H9 (cell line): ENCODE measurements around the gene MYBPC2. TPM values are rescaled to one million over a fixed set of nuclear protein-coding genes. Genes with fewer than 3 reads are reported as not detected.

Source experiments
- DNase-seq: peaks from one replicate; pipeline ENCODE4 v3.0.0-alpha.2; 2017
- H2AFZ ChIP-seq: one replicate; pipeline ENCODE4 v1.6.1; 2013; ENCODE audit warnings: mild to moderate bottlenecking, low read length, control low read depth, moderate library complexity
- H2AK5ac ChIP-seq: 2 replicates; pipeline ENCODE4 v1.6.1; 2013; ENCODE audit warnings: low read length, control low read depth, mixed read lengths; ENCODE audit not compliant: insufficient read length
- H2BK120ac ChIP-seq: one replicate; pipeline ENCODE4 v1.6.1; 2013; ENCODE audit warnings: low read depth, mild to moderate bottlenecking, low read length, control low read depth, inconsistent platforms; ENCODE audit not compliant: poor library complexity, severe bottlenecking
- H2BK12ac ChIP-seq: 2 replicates; pipeline ENCODE4 v1.6.1; 2013; ENCODE audit warnings: low read length, control low read depth, mixed read lengths, low read depth; ENCODE audit not compliant: insufficient read length
- H2BK15ac ChIP-seq: 2 replicates; pipeline ENCODE4 v1.6.1; 2013; ENCODE audit warnings: low read depth, low read length, control low read depth
- H2BK20ac ChIP-seq: one replicate; pipeline ENCODE4 v1.6.1; 2013; ENCODE audit warnings: low read depth, mild to moderate bottlenecking, low read length, control low read depth, inconsistent platforms; ENCODE audit not compliant: poor library complexity, severe bottlenecking
- H2BK5ac ChIP-seq: 2 replicates; pipeline ENCODE4 v1.6.1; 2013; ENCODE audit warnings: low read length, control low read depth, mixed read lengths; ENCODE audit not compliant: insufficient read length
- H3K14ac ChIP-seq: 2 replicates; pipeline ENCODE4 v1.6.1; 2013; ENCODE audit warnings: low read length, control low read depth; ENCODE audit not compliant: insufficient read depth
- H3K18ac ChIP-seq: 2 replicates; pipeline ENCODE4 v1.6.1; 2013; ENCODE audit warnings: low read depth, mild to moderate bottlenecking, mixed read lengths, low read length, control low read depth; ENCODE audit not compliant: insufficient read length
- H3K23ac ChIP-seq: 2 replicates; pipeline ENCODE4 v1.6.1; 2013; ENCODE audit warnings: low read length, control low read depth, mixed read lengths, low read depth; ENCODE audit not compliant: insufficient read length
- H3K23me2 ChIP-seq: 2 replicates; pipeline ENCODE4 v1.6.1; 2013; ENCODE audit warnings: low read depth, mild to moderate bottlenecking, mixed read lengths, low read length, control low read depth; ENCODE audit not compliant: insufficient read length, poor library complexity, severe bottlenecking
- H3K27ac ChIP-seq: 2 replicates; pipeline ENCODE4 v1.5.1; 2013; ENCODE audit warnings: low read length, control low read depth, mixed read lengths, low read depth; ENCODE audit not compliant: insufficient read length
- H3K27me3 ChIP-seq: 2 replicates; pipeline ENCODE4 v1.6.1; 2013; ENCODE audit warnings: low read length, control low read depth, inconsistent platforms; ENCODE audit not compliant: insufficient read depth
- H3K4ac ChIP-seq: 2 replicates; pipeline ENCODE4 v1.6.1; 2013; ENCODE audit warnings: low read depth, mild to moderate bottlenecking, control low read depth, inconsistent platforms, low read length, moderate library complexity
- H3K4me1 ChIP-seq: 2 replicates; pipeline ENCODE4 v1.6.1; 2013; ENCODE audit warnings: low read length, control low read depth, inconsistent platforms; ENCODE audit not compliant: insufficient read depth
- H3K4me2 ChIP-seq: 2 replicates; pipeline ENCODE4 v1.6.1; 2013; ENCODE audit warnings: low read length, control low read depth, mixed read lengths; ENCODE audit not compliant: insufficient read length, insufficient read depth
- H3K56ac ChIP-seq: 2 replicates; pipeline ENCODE4 v1.6.1; 2013; ENCODE audit warnings: low read depth, mild to moderate bottlenecking, mixed read lengths, low read length, control low read depth; ENCODE audit not compliant: insufficient read length
- H3K79me1 ChIP-seq: 2 replicates; pipeline ENCODE4 v1.6.1; 2013; ENCODE audit warnings: low read depth, mild to moderate bottlenecking, moderate library complexity, low read length, control low read depth, inconsistent platforms; ENCODE audit not compliant: insufficient read depth, poor library complexity, severe bottlenecking
- H3K79me2 ChIP-seq: 2 replicates; pipeline ENCODE4 v1.6.1; 2013; ENCODE audit warnings: low read length, control low read depth, inconsistent platforms; ENCODE audit not compliant: insufficient read depth
- H3K9ac ChIP-seq: 2 replicates; pipeline ENCODE4 v1.6.1; 2013; ENCODE audit warnings: low read length, control low read depth, mixed read lengths; ENCODE audit not compliant: insufficient read length; ENCODE audit errors: extremely low read depth
- H3K9me3 ChIP-seq: one replicate; pipeline ENCODE4 v1.6.1; 2013; ENCODE audit warnings: low read depth, low read length, inconsistent platforms; ENCODE audit not compliant: control insufficient read depth
- H3T11ph ChIP-seq: one replicate; pipeline ENCODE4 v1.6.1; 2013; ENCODE audit warnings: mild to moderate bottlenecking, low read length, control low read depth, inconsistent platforms
- H4K20me1 ChIP-seq: one replicate; pipeline ENCODE4 v1.6.1; 2013; ENCODE audit not compliant: control insufficient read depth, insufficient read length, insufficient read depth
- H4K5ac ChIP-seq: 2 replicates; pipeline ENCODE4 v1.6.1; 2013; ENCODE audit warnings: low read depth, mild to moderate bottlenecking, mixed read lengths, low read length, control low read depth; ENCODE audit not compliant: insufficient read length
- H4K8ac ChIP-seq: replicated peaks from 2 replicates; pipeline ENCODE4 v1.6.1; 2013; ENCODE audit warnings: low read length, control low read depth, mixed read lengths, low read depth; ENCODE audit not compliant: insufficient read length
- H4K91ac ChIP-seq: 2 replicates; pipeline ENCODE4 v1.6.1; 2013; ENCODE audit warnings: low read depth, mild to moderate bottlenecking, moderate library complexity, mixed read lengths, low read length, control low read depth; ENCODE audit not compliant: insufficient read length
- H3K27ac Mint-ChIP-seq, 3 experiments: 2 replicates in 2 of 3; 3 replicates in 1 of 3; pipeline ENCODE4 v1.8.0; 2020 to 2021; ENCODE audit warnings: mixed read lengths in 3 of 3, mild to moderate bottlenecking in 1 of 3, moderate library complexity in 1 of 3
- H3K27me3 Mint-ChIP-seq: 2 replicates; pipeline ENCODE4 v1.8.0; 2021; ENCODE audit warnings: low read depth, mild to moderate bottlenecking, moderate library complexity, mixed read lengths
- H3K36me3 Mint-ChIP-seq, 3 experiments: 2 replicates in 2 of 3; 3 replicates in 1 of 3; pipeline ENCODE4 v1.8.0; 2020 to 2021; ENCODE audit warnings: low read depth in 3 of 3, mixed read lengths in 3 of 3; ENCODE audit not compliant: insufficient read depth in 1 of 3
- H3K4me1 Mint-ChIP-seq, 2 experiments: 2 replicates each; pipeline ENCODE4 v1.8.0; 2020; ENCODE audit warnings: mixed read lengths in 2 of 2
- H3K4me3 Mint-ChIP-seq, 2 experiments: 2 replicates in 1 of 2; 3 replicates in 1 of 2; pipeline ENCODE4 v1.8.0; 2020 to 2021; ENCODE audit warnings: mild to moderate bottlenecking in 2 of 2, mixed read lengths in 2 of 2, moderate library complexity in 1 of 2
- H3K9me3 Mint-ChIP-seq, 2 experiments: 2 replicates in 1 of 2; 3 replicates in 1 of 2; pipeline ENCODE4 v1.8.0; 2020; ENCODE audit warnings: mild to moderate bottlenecking in 2 of 2, mixed read lengths in 2 of 2, moderate library complexity in 1 of 2
- WGBS: extraction: QIAGEN DNeasy Blood & Tissue Kit; methylation state at CpG from one replicate; pipeline ENCODE4 v1.1.7; 2013; ENCODE audit warnings: missing lambda C conversion rate, low lambda C conversion rate, mixed read lengths; ENCODE audit not compliant: insufficient read length; ENCODE audit errors: extremely low coverage; 5-methylcytosine and 5-hydroxymethylcytosine counted together
- total RNA-seq: library from RNA; stranded (reverse); gene quantifications from 2 replicates; pipeline ENCODE4 v1.2.1, GENCODE V29; 2021
- TF ChIP-seq, protein P1 (sequence below): fragments of 200-600 bp; sonication (generic); conservative IDR thresholded peaks from 3 replicates; pipeline ENCODE4 v1.8.0; 2021; ENCODE audit warnings: antibody characterized with exemption, mild to moderate bottlenecking

The MYBPC2 gene
- total RNA-seq, 1 experiment from 2014 or later, result 4.9 TPM

DNA sequence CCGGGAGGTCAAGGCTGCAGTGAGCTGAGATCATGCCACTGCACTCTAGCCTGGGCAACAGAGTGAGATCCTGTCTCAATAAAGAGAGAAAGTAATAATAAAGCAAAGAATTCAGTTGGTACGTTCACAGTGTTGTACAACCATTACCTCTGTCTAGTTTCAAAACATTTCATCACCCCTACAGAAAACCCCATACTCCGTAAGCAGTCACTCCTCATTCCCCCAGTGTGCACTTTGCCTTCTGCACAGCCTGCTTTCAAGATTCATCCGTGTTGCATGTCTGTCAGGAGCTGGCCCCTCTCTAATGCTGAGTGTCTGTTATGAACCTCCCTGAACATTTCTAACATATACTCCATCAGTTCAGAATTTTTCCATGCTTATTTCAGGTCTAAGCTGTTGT lies 39.1 kb upstream of the MYBPC2 start:
- TF ChIP-seq, protein P1, sequence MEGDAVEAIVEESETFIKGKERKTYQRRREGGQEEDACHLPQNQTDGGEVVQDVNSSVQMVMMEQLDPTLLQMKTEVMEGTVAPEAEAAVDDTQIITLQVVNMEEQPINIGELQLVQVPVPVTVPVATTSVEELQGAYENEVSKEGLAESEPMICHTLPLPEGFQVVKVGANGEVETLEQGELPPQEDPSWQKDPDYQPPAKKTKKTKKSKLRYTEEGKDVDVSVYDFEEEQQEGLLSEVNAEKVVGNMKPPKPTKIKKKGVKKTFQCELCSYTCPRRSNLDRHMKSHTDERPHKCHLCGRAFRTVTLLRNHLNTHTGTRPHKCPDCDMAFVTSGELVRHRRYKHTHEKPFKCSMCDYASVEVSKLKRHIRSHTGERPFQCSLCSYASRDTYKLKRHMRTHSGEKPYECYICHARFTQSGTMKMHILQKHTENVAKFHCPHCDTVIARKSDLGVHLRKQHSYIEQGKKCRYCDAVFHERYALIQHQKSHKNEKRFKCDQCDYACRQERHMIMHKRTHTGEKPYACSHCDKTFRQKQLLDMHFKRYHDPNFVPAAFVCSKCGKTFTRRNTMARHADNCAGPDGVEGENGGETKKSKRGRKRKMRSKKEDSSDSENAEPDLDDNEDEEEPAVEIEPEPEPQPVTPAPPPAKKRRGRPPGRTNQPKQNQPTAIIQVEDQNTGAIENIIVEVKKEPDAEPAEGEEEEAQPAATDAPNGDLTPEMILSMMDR, result no peak
- no peak overlapping the region for H3K23ac ChIP-seq
- H4K8ac ChIP-seq, result no peak overlapping the region
- Mint-ChIP-seq H3K4me3 (no peak overlapping the region), H3K27me3 (no peaks in the 10 kb centered on the region), H3K27ac (no peak overlapping the region), H3K36me3 (peaks cover 47 to 58% (median 57%) of the 10 kb centered on the region in 3 experiments), H3K4me1 (no peaks in the 10 kb centered on the region), H3K9me3 (peaks cover 20 to 24% of the 10 kb centered on the region in 2 experiments)
- no peak overlapping the region for H2BK20ac ChIP-seq
- no peaks in the 10 kb centered on the region for H3K27me3 ChIP-seq
- H3K4me2 ChIP-seq, result no peak overlapping the region
- no peak overlapping the region for H3K27ac ChIP-seq
- H2BK120ac ChIP-seq, result no peak overlapping the region
- H4K5ac ChIP-seq, result no peak overlapping the region
- no peak overlapping the region for H4K91ac ChIP-seq
- H3T11ph ChIP-seq, result no peak overlapping the region
- H3K4ac ChIP-seq, result no peak overlapping the region
- H4K20me1 ChIP-seq, result no peaks in the 10 kb centered on the region
- no peaks in the 10 kb centered on the region for H3K23me2 ChIP-seq
- no peak overlapping the region for H2BK5ac ChIP-seq
- H2AFZ ChIP-seq, result no peak overlapping the region
- H2BK15ac ChIP-seq, result no peak overlapping the region
- DNase-seq, result no peak
- H2BK12ac ChIP-seq, result no peak overlapping the region
- no peak overlapping the region for H3K9ac ChIP-seq
- no peak overlapping the region for H3K18ac ChIP-seq
- WGBS, result no CpG with 5 or more reads among the region's 4 CpGs
- no peak overlapping the region for H2AK5ac ChIP-seq
- no peaks in the 10 kb centered on the region for H3K4me1 ChIP-seq
- no peak overlapping the region for H3K14ac ChIP-seq
- H3K79me1 ChIP-seq, result peaks cover 4% of the 10 kb centered on the region
- H3K56ac ChIP-seq, result no peak overlapping the region
- H3K9me3 ChIP-seq, result no peaks in the 10 kb centered on the region
- peaks cover 2% of the 10 kb centered on the region; the same call in 1 of the 2 replicates for H3K79me2 ChIP-seq
